Measurements from ENCODE around the gene TUBA4B.

TUBA4B gene

DNA sequence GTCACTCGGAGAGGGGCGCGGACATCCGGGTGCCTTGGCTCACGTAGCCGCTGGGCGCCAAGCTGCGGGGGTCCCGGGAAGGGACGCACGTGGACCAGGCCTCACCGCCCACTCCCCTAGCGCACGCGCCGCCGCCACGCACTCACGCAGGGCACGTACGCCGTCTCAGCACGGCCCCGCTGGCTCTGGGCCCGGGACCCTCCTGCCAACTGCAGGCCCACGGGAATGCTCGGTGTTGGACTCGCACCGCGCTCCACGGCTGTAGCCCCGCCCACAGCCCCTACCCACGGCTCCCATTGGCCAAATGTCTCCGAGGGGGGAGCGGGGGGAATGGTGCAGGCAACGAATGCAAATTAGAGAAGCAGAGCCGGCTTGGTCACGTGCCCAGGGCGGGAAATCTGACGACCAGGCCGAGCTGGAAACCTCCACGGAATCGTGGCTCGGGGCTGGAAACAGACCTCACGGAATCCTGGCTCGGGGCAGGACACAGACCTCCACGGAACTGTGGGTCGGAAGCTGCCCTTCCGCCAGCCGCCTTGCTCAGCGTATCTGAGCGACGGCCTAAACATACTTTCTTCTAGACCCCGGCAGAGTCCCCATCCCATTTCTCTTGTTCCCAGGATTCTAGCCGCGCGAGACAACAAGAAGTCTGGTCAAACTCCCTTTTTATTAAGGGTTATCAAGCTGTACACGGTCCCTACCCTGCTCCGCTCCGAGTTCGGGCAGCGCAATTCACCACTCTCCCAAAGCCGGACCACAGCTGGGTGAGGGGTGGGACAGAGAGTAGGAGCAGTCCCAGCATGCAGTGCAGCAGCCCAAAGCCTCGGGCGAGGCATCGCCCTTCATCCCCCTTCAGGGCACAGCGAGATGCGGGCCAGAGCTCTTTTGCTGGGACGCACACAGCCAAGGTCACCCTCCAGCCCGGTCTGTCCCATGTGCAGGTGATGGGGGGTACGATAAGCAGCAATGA, 34.0 kb upstream of the TUBA4B start, which contains the start of gene ABCB6:
TSS of gene ABCB6 (minus strand) at position 227 of the 970 bp plus-strand sequence. CDS start 285 bp downstream, outside the sequence.
- DNase-seq, result no peak

DNA sequence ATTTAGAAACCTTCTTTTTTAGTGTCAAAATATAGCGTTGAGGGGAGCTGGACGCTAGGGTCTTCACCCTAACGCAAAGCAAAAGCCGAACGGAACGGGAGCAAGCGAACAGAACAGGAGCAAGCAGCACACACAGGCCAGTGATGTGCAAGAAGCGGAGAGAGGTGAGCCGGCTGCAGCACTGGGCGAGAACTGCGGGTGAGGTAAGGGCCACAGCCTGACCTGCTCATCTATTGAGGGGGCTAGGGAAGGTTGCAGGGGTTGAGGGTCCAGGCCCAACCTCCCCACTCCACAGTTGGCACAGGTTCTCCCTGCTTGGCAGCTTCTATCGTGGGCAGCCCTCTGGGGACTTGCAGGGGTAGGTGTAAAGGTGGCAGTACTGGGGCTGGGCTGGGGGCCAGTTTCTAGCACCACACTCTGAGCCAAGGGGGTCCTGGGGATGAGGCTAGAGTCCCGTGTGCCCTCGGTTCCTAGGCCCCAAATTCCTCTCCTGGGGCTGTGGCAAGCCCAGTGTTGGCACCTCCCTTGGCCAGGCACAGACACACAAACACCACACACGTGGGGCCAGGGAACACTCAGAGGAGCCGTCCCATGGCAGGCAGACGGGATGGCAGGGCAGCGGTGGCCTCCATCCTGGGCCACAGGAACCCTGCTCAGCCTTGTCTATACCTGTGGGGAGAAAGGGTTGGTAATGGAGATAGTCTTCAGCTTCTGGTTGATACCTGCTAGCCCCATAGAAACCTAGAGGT, 33.1 kb upstream of the TUBA4B start:
- DNase-seq, result no peak

DNA sequence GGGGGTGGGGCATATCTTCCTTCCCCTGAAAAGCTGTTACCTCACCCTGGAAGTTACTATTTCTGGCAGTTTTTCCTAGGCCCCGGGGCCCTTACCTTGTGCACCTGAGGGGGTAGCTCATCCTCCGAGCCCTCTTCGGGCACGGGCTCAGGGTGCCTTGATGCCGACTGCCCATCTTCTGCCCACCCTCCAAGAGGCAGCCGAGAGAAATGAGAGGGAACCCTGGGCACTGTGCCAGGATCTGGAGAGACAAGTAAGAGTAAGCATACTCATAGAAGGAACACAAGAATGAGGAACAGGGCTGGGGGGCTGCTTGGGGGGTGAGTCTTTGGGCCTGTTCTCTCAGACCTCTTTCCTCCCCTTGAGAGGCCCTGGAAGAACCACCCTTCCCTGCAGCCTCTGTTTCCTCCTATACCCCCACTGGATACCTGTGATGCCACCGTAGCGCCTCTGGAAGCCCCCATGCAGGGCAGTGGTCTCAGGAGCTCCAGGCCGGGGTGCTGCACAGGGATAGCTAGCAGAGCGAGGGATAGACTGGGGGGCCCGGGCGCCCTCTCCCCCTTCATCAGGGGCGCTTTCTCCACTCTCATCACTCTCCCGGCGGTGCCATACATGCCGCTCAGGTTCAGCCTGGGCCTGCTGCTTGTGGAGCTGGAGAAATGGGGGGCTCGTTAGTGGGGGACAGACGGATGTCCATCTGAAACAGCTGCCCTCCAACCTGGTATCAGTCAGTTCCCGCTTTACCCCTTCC, 32.2 kb upstream of the TUBA4B start:
- no peak for DNase-seq

DNA sequence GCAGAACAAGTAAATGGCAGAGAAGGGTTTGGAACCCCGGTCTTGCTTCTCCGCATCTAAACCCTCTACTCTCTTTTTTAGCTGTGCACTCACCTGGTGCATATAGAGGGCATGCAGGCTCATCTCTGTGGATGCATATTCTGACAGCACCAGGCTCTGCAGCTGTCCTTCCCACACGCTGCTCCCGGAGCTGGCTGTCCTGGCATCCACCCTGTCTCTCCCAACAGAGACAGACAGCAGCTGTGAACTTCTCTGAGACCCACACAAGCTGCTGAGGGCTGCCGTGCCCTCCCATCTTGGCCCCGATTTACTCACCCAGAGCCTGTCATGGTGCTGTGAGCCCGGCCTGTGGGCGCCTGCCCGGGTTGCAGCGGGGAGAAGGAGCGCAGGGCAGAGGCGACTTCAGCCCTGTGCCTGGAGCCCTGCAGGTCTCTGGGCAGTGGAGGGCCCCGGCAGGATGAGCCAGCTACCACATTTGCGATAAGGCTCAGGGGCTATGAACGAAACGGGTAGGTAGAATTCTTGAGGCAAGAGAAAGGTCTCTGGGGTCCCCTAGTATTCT, 31.0 kb upstream of the TUBA4B start:
- DNase-seq, result no peak

DNA sequence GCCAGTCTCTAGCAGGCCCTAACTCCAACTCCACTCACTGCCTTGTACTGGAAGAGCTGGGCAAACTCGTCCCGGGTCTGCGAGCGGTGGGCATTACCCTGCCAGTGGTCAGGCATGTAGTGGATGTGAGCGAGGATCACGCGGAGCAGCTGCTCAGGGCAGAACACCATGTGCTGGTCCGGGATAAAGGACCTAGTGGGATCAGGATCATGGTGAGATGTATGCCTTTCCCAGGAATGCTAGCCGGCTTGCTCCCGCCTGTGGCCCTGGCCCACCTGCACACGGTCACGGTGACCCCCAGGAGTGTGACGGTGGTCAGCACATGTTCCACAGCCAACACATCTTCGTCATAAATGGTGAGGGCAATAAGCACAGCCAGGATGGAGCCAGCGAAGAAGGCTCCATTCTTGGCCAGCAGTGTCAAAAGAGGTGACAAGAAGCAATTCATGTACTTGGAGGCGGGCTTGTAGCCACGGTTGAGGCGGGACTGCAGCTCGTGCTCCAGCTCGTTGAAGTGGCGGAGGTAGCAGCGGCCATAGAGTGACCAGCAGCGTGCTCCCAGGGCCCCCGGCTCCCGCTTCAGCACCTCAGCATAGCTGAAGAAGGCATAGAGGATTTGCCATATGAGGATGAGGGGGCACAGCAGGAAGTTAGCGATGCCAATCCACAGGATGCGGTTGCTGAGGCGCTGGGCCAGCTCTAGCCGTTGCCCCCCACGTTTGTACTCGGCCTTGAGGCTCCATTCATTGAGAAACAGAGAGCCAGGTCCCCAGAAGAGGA, 29.0 kb upstream of the TUBA4B start:
- no peak for DNase-seq

DNA sequence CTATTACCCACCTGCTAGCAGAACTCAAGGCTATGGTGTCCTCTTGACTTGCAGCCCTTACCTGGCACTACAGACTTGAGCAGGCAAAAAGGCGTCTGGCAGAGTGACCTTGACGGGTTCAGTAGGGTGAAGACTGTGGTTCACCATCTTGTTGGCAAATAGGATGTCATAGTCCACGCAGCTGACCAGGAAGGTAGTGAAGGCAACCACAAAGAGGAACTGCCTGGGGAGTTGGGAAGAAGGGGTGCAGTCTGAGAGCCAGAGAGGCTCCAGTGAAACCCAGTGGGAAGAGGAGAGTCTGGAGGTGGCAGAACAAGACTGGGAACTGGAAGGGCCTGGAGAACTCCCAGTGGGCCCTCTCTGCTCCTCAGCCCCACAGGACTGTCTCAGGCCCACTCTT, 27.7 kb upstream of the TUBA4B start:
- DNase-seq, result peak; percentile 19

DNA sequence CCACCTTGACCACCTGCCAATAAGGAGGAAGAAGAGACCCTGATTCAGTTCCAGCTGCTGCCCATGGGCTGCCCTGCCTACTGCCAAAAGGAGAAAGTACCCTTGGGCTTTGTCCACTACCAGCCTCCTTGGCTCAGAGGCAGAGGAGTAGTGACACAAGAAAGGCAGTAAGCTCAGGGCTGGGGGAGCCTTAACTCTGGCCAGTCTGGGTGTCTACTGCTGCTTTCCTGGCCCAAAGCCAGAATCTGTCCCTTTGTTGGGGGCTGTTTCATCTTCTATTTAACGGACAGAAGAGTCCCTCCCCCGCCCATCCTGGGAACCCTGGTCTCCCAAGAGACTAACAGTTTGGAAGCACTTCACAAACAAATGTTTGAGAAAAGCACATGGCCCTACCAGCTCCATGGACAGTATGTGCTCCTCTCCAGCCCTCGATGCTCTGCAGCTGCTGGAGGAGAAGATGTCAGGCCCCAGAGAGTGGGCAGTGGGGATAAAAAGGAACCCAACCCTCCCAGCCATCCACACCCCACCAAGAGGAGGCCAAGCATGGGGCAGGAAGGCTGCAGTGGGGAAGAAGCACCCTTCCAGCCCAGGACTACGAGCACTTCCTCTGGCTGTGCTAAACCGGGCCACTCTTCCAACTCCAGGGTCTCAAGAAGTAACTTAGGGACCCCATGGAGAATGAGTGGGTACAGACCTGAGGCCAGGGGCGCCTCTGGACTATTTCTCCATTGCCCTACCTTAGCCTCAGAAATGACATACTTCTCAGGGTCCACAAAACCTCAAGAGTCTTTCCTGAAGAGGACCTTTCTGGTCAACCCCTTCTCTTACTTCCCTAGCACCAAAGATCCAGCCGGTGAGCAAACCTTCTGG, 24.8 kb upstream of the TUBA4B start:
- DNase-seq, result no peak

DNA sequence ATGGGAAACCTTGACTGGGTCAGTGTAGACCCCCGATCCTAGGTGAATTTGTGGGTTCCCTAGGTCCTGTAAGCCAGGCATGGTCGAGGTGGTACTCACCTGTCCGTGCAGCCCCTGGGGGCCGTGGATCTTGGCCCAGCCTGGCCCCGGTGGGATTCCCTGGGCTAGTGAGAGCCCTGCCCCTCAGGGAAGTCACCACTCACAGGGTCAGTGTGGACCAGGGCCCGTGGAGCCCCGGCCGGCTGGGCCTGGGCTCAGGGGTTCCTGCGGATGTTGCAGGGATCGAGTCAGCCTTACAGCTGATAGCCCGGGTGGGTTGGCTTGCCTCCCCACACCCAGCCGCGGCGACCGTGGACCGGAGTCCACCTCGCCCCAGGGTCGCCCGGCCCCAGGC, 24.1 kb upstream of the TUBA4B start:
- DNase-seq, result no peak

DNA sequence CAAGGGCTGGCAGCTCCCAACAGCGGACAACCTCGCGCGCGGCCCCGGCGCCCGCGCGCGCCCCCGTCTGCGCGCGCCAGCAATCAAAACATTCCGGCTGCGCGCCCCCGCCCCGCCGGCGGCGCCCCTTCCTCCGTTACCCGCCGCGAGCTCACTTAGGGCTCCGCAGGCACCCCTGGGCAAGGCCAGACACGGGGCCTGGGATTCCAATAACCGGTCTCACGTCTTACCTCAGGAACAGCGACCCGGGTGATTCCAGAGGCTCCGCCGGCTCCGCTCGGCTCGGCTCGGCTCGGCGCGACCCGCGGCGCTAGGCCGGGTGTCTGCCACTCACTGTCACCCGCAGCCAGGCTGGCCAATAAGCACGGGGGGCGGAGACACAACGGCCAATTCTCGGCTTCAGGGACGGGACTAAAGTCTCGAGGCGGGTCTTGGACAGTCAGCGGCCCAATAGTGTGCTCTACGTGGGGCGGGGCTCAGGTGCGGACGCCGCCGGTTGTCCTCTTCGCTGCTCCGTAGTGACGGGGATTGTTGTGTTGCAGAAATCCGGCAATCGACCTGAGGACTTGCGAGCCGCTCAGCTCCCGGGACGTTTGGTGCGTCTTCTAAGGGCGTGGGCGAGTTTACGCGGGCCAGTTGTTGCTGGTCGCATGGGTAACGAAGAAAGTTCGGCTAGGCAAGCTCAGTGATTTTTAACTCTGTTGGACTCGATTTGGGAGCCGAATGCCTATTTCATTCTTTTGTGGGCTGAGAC, 23.6 kb upstream of the TUBA4B start, which contains the start of the genes ANKZF1 and ATG9A:
TSS of gene ANKZF1 (plus strand) at position 502 of the 754 bp plus-strand sequence. CDS start 452 bp downstream, outside the sequence.
TSS of gene ATG9A (minus strand) at position 332 of the 754 bp plus-strand sequence. CDS start 1,612 bp downstream, outside the sequence.
- DNase-seq, result peak; percentile 98

DNA sequence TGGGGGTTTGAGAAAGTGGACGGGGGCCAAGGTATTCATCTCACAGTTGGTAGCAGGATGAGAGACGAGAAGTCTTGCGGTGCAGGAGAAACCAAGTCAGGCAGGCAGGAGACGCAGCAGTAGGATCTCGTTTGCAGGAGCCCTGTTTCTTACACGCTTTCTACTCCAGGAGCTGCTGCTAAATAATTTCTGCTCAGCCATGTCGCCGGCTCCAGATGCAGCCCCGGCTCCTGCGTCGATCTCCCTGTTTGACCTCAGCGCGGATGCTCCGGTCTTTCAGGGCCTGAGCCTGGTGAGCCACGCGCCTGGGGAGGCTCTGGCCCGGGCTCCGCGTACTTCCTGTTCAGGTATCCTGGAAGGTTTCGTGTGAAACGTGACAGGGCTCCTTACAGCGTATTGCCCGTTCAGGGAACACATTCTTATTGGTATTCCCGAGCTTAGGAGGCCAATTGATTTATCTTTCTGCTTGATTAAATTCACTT, 22.9 kb upstream of the TUBA4B start:
- DNase-seq, result no peak

DNA sequence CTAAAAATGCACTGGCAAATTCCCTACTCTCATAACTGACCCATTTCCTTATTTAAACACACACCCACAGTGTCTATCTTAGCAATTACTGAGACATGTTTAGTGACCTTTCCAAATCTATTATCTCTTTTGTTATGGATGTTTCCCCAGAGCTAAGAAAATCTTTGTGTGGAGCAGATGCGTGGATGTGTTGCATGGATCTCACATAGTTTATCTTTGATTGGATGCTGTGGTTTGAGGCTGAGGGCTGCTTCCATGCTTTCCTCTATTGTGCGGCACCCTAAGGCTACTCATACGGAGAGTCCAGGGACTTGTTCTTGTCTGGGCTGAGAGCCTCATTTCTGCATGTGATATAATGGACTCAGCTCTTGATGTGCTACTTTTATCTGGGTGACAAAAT, 18.7 kb upstream of the TUBA4B start:
- no peak for DNase-seq

DNA sequence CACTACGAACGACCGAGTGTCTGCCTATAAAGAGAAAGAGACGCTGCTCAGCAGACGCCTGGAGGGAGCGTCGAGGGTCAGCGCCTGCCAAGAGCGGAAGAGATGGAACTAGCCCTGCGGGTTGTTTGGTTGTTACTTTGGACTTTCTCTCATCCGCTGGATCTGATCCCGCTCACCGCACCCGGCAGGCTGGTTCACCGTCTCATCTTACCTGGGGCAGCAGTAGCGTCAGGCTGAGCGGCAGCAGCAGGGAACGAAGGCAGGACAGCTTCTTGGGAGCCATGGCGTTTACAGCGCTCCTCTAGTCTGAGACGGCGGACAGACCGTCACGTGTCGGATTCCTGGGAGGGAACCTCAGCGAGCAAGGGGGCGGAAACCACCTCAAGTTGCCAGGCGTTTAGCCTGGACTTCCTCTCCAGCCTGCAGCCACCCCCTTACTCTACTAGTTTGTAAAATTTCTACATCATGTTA, 9.7 kb upstream of the TUBA4B start:
- DNase-seq, result no peak

DNA sequence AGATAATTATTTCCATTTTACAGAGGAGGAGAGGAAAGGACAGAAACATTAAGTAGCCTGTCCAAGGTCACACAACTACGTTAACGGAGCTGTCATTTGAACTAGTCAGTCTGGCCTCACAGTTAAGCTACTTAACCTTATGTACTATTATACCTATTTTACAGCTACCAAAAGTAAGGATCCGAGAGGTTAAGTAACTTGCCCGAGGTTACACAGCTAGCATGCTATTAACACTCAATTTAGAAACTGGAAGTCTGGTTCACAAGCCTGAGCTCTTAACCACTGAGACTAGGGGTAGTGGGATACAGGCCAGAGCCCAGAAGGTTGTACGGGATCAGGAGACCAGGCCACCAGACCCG, 8.3 kb upstream of the TUBA4B start:
- no peak for DNase-seq

DNA sequence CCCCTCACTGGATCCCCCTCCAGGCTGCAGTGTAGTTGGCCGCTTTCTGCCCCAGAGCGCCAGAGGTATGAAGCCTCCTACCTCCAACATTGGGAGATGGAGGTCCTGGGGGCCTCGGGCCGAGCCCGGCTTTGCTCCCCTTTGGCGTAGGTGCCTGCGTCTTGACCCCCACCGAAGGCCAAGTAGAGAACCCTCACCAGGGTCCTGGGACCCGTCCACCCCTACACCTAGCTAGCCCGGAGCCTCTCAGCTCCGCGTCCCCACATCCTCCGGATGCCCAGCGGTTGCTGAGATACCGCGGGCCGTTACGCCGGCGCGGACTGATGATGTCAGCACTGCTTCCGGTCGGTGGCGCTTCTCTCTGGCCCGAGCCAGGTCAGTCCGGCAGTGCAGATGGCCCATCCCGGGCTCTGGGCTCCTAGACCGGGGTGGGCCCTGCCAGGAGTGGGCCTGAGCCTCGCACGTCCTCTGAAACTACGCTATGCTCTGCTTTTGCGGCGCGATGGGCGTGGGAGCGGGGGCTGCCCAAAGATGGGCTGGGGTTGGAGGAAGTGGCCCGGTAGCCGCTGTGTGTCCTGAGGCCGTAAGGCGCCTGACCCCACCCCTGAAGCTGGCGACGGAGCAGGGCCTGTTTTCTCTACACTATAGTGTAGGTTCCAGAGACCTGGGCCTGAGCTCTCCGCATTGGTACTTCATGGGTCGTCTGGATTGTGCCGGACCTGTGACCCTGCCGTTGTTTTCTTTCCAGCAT, 7.7 kb upstream of the TUBA4B start, which contains the start of the genes GLB1L and STK16:
TSS of gene GLB1L (minus strand) at position 297 of the 751 bp plus-strand sequence. CDS start 1,871 bp downstream, outside the sequence.
TSS of gene STK16 (plus strand) at position 332 of the 751 bp plus-strand sequence. CDS start 521 bp downstream, outside the sequence.
- peak; percentile 87 for DNase-seq

DNA sequence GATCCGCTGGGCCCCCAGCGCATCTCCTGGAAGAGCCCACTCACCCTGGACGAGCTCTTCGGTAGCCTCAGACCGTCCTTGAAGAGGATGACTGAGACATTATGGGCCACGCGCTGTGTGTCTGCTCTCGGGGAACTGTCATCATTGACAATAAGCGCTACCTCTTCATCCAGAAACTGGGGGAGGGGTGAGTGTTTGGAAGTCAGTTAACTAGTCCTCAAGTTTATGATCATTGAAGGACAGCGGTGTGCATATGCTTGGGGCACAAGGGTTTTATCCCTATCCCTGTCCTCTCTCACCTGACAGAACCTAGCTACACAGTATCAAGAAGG, 7.2 kb upstream of the TUBA4B start:
- DNase-seq, result no peak

DNA sequence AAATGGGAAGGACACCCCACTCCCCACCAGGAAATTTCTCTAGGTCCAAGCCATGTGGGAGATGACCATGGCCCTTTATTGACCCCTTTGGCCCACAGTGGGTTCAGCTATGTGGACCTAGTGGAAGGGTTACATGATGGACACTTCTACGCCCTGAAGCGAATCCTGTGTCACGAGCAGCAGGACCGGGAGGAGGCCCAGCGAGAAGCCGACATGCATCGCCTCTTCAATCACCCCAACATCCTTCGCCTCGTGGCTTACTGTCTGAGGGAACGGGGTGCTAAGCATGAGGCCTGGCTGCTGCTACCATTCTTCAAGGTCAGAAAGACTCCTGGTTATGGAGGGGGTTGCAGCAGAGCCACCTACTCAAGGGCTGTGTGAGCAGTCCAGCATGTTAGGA, 6.5 kb upstream of the TUBA4B start:
- no peak for DNase-seq

DNA sequence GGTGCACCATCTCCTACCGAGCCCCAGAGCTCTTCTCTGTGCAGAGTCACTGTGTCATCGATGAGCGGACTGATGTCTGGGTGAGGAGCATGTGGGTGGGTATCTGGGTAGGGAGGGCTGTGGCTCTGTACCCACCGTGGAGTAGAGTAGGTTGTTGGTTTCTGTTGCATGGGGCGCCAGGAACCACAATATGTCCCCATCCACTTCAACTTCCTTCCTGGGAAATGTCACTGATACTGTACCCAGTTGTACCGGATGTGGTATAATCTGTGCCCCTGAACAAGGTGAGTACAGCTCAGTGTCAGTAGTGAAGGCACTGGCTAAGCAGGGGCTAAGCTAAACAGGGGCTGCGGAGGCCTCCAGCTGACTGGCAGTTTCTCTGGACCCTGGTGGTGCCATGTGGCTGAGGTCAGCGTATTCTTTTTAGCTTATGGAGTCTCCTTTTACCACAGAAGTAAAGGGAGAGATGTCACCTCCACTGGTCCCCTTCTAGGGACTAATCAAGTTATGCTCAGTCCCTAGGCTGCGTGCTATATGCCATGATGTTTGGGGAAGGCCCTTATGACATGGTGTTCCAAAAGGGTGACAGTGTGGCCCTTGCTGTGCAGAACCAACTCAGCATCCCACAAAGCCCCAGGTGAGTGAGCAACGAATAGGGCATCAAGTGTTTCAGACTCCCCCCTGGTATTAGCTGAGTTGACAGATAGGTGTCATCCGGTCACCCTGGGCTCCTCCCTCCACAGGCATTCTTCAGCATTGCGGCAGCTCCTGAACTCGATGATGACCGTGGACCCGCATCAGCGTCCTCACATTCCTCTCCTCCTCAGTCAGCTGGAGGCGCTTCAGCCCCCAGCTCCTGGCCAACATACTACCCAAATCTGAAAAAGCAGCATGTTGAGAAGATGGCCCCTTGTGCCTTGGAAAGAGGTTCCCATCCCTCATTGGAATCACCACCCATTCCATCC, 5.1 kb upstream of the TUBA4B start:
- DNase-seq, result no peak

DNA sequence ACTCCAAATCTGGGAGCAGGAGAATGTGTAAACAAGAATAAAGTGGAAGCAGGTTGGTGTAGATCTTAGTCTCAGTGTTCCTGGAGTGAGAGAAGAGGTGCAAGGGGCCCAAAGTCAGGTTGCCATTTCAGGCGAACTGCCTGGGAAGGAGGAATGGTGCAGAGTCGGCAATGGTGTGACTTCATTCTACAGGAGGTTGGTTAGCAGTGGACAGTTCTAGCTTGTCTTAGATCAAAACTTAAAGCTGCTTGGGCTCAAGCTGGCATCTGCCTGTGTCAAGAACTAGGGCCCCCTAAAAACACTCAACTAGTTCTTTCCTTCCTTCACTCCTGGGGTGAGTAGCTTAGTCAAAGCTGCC, 4.2 kb upstream of the TUBA4B start:
- no peak for DNase-seq

Measured in GDM1 (cell line).